Neural cell (in vitro differentiated cells): Measurements from ENCODE around the gene MTHFD1L. TPM values are rescaled to one million over a fixed set of nuclear protein-coding genes. Genes with fewer than 3 reads are reported as not detected.
"Not testable (repeated sequence)": the region's sequence is repeated elsewhere in the genome, so short reads cannot be mapped to it uniquely, and the experiment has no call there.

Experiments used
- H2AFZ ChIP-seq: fragments of 200-600, 300-800 bp; sonication (generic), shearing (Covaris generic); 2 replicates; pipeline ENCODE4 v1.6.0; 2014; ENCODE audit warnings: low read depth, mild to moderate bottlenecking, antibody characterized with exemption, low read length, moderate library complexity
- H3F3A ChIP-seq: fragments of 200-600 bp; shearing (Covaris generic); 2 replicates; pipeline ENCODE4 v1.6.1; 2016; ENCODE audit warnings: mild to moderate bottlenecking, moderate library complexity, mixed read lengths, antibody characterized with exemption, low read length; ENCODE audit not compliant: insufficient read depth, poor library complexity, severe bottlenecking
- H3K27ac ChIP-seq: fragments of 200-600, 300-800 bp; sonication (generic), shearing (Covaris generic); 2 replicates; pipeline ENCODE4 v1.5.1; 2014; ENCODE audit warnings: mild to moderate bottlenecking, low read length, moderate library complexity
- H3K27me3 ChIP-seq: fragments of 300-800, 200-600 bp; sonication (generic), shearing (Covaris generic); 2 replicates; pipeline ENCODE4 v1.6.0; 2014; ENCODE audit warnings: mild to moderate bottlenecking, low read depth, low read length, moderate library complexity; ENCODE audit not compliant: insufficient read depth
- H3K36me3 ChIP-seq: fragments of 300-800, 200-600 bp; sonication (generic), shearing (Covaris generic); 2 replicates; pipeline ENCODE4 v1.5.1; 2014; ENCODE audit warnings: mild to moderate bottlenecking, antibody characterized with exemption, low read length, moderate library complexity; ENCODE audit not compliant: insufficient read depth
- H3K4me2 ChIP-seq: fragments of 300-800, 200-600 bp; sonication (generic), shearing (Covaris generic); 2 replicates; pipeline ENCODE4 v1.6.0; 2014; ENCODE audit warnings: mild to moderate bottlenecking, low read length
- H3K4me3 ChIP-seq: fragments of 300-800, 200-600 bp; sonication (generic), shearing (Covaris generic); 2 replicates; pipeline ENCODE4 v1.5.1; 2014; ENCODE audit warnings: mild to moderate bottlenecking, low read length, moderate library complexity
- H3K79me2 ChIP-seq: fragments of 200-600 bp; shearing (Covaris generic); replicated peaks from 2 replicates; pipeline ENCODE4 v1.6.0; 2014; ENCODE audit warnings: mild to moderate bottlenecking, low read length, moderate library complexity; ENCODE audit not compliant: insufficient read depth
- H3K9ac ChIP-seq: fragments of 300-800, 200-600 bp; sonication (generic), shearing (Covaris generic); 2 replicates; pipeline ENCODE4 v1.6.1; 2016; ENCODE audit warnings: mild to moderate bottlenecking, low read length, mixed read lengths
- H3K9me2 ChIP-seq: fragments of 200-600 bp; shearing (Covaris generic); 2 replicates; pipeline ENCODE4 v1.6.1; 2016; ENCODE audit warnings: mild to moderate bottlenecking, low read length, mixed read lengths; ENCODE audit not compliant: insufficient read depth
- H3K9me3 ChIP-seq: fragments of 200-600, 300-800 bp; sonication (generic), shearing (Covaris generic); 2 replicates; pipeline ENCODE4 v1.6.1; 2016; ENCODE audit warnings: mild to moderate bottlenecking, mixed run types, low read length, moderate library complexity, mixed read lengths
- H4K20me1 ChIP-seq: fragments of 200-600 bp; shearing (Covaris generic); 2 replicates; pipeline ENCODE4 v1.6.1; 2016; ENCODE audit warnings: mild to moderate bottlenecking, mixed run types; ENCODE audit not compliant: insufficient read depth
- EP300 ChIP-seq: fragments of 450-650 bp; conservative IDR thresholded peaks from 2 replicates; pipeline ENCODE4 v1.6.1; 2014; ENCODE audit warnings: antibody characterized with exemption, mild to moderate bottlenecking, moderate library complexity; ENCODE audit not compliant: poor library complexity, severe bottlenecking
- EZH2 ChIP-seq: fragments of 200-600, 300-800 bp; shearing (Covaris generic), sonication (generic); IDR thresholded peaks from 2 replicates; pipeline ENCODE4 v1.6.1; 2014; ENCODE audit warnings: antibody characterized with exemption, low read length, borderline replicate concordance, mild to moderate bottlenecking; ENCODE audit not compliant: insufficient read depth, poor library complexity, severe bottlenecking
- MXI1 ChIP-seq: fragments of 450-650 bp; conservative IDR thresholded peaks from 2 replicates; pipeline ENCODE4 v1.6.1; 2014; ENCODE audit warnings: antibody characterized with exemption, mild to moderate bottlenecking; ENCODE audit not compliant: poor library complexity, severe bottlenecking
- POLR2AphosphoS5 ChIP-seq: IDR thresholded peaks from 2 replicates; pipeline ENCODE4 v1.6.1; 2012
- RAD21 ChIP-seq: fragments of 450-650 bp; conservative IDR thresholded peaks from 2 replicates; pipeline ENCODE4 v1.6.1; 2014; ENCODE audit warnings: antibody characterized with exemption, mild to moderate bottlenecking, moderate library complexity
- REST ChIP-seq: IDR thresholded peaks from 2 replicates; pipeline ENCODE4 v1.6.1; 2012; ENCODE audit warnings: borderline replicate concordance
- SMC3 ChIP-seq: fragments of 450-650 bp; conservative IDR thresholded peaks from 2 replicates; pipeline ENCODE4 v1.6.1; 2014; ENCODE audit warnings: antibody characterized with exemption, mild to moderate bottlenecking, moderate library complexity; ENCODE audit not compliant: poor library complexity
- TAF1 ChIP-seq: IDR thresholded peaks from 2 replicates; pipeline ENCODE4 v1.6.1; 2012; ENCODE audit warnings: low read depth
- polyA plus RNA-seq: library from polyadenylated mRNA; depleted of rRNA; stranded (reverse); fragments of >200 nt; gene quantifications from 2 replicates; pipeline ENCODE4 v1.2.3, GENCODE V29; 2014
- TF ChIP-seq, protein P1 (sequence below): fragments of 450-650 bp; IDR thresholded peaks from 2 replicates; pipeline ENCODE4 v1.5.1; 2014; ENCODE audit warnings: antibody characterized with exemption, mild to moderate bottlenecking, moderate library complexity; ENCODE audit not compliant: poor library complexity, severe bottlenecking

The MTHFD1L gene
- polyA plus RNA-seq, 1 donor from 2014 or later: 6.3 TPM

DNA sequence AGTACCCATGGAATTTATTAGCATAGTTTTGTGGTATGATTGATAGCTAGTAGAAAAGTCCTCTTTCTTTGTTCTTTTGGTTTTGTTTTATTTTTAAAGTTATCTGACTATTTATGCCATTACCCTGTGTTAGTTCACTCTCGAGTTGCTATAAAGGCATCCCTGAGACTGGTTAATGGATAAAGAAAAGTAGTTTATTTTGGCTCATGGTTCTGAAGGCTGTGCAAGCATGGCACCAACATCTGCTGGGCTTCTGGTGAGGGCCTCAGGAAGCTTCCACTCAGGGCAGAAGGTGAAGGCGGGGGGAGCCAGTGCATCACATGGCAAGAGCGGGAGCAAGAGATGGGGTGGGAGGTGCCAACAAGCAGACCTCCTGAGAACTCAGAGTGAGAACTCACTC lies 166.5 kb downstream of the MTHFD1L start:
- H3K9me3 ChIP-seq: no peaks in the 10 kb centered on the region
- no peak overlapping the region for H2AFZ ChIP-seq
- no peaks in the 10 kb centered on the region for H3K27me3 ChIP-seq
- TF ChIP-seq, protein P1, sequence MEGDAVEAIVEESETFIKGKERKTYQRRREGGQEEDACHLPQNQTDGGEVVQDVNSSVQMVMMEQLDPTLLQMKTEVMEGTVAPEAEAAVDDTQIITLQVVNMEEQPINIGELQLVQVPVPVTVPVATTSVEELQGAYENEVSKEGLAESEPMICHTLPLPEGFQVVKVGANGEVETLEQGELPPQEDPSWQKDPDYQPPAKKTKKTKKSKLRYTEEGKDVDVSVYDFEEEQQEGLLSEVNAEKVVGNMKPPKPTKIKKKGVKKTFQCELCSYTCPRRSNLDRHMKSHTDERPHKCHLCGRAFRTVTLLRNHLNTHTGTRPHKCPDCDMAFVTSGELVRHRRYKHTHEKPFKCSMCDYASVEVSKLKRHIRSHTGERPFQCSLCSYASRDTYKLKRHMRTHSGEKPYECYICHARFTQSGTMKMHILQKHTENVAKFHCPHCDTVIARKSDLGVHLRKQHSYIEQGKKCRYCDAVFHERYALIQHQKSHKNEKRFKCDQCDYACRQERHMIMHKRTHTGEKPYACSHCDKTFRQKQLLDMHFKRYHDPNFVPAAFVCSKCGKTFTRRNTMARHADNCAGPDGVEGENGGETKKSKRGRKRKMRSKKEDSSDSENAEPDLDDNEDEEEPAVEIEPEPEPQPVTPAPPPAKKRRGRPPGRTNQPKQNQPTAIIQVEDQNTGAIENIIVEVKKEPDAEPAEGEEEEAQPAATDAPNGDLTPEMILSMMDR: no peak
- TF ChIP-seq MXI1: no peak
- no peak for TF ChIP-seq RAD21
- TF ChIP-seq REST: no peak
- TF ChIP-seq TAF1: no peak
- no peak for TF ChIP-seq SMC3
- no peak for TF ChIP-seq EZH2
- no peak for TF ChIP-seq POLR2AphosphoS5
- no peak for TF ChIP-seq EP300
- no peaks in the 10 kb centered on the region for H3K9me2 ChIP-seq
- no peak overlapping the region for H3K4me2 ChIP-seq
- H3F3A ChIP-seq: no peaks in the 10 kb centered on the region
- H4K20me1 ChIP-seq: no peaks in the 10 kb centered on the region
- H3K27ac ChIP-seq: no peak overlapping the region
- H3K9ac ChIP-seq: no peak overlapping the region
- H3K4me3 ChIP-seq: no peak overlapping the region
- H3K36me3 ChIP-seq: no peaks in the 10 kb centered on the region
- H3K79me2 ChIP-seq: no peaks in the 10 kb centered on the region

DNA sequence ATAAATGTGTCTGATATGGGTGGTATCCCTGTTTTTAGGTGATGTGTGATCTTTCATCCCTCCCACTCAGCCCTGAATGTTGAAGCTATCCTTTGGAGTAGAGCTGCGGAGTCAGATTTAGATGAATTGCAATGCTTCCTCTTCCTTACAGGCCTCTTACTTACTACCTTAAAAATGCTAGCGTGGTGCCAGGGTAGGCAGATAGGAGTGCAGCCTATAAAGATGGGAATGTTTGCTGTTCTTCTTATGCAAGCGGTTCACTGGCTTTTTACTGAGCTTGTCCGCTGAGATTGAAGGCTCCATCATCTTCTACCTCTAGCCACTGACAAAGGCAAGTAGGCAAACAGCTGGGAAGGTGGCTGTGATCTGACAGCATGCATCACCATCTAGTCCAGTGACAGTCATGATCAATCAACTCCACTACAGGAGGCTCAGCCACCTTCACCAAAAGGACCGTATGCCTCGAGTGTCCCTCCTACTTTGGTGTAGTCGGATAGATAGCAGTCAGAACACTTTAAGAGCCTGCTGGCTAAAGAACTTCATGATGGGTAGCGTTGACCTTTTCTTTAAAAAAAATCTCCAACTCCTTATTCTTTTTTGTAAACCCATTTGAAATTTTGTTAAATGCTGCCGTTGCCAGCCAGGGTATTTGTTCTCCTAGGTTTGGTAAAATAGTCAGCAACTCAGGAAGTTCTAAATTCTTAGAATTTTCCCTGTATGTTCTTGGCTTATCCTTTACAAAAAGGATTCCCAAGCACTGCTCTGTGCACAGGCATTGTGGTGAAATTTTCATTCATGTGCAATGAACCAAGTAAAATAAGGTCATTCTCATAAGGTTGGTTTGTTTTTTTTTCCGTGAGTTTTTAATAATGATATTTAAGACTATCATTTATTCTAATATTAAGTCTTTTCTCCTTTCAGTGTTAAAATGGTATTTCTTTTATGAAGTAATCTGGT lies 169.6 kb downstream of the MTHFD1L start:
- Histone ChIP-seq H3K36me3 (no peaks in the 10 kb centered on the region), H3K27ac (no peak overlapping the region), H3K4me3 (no peak overlapping the region), H3K27me3 (no peaks in the 10 kb centered on the region), H4K20me1 (no peaks in the 10 kb centered on the region), H3K9me2 (no peaks in the 10 kb centered on the region), H3F3A (no peaks in the 10 kb centered on the region), H3K4me2 (no peak overlapping the region), H3K9me3 (no peaks in the 10 kb centered on the region), H3K79me2 (no peaks in the 10 kb centered on the region), H2AFZ (no peak overlapping the region), H3K9ac (no peak overlapping the region)
- TF ChIP-seq REST (no peak), SMC3 (no peak), TAF1 (no peak), RAD21 (no peak), POLR2AphosphoS5 (no peak), MXI1 (no peak), EZH2 (no peak), EP300 (no peak)
- TF ChIP-seq, protein P1: no peak

DNA sequence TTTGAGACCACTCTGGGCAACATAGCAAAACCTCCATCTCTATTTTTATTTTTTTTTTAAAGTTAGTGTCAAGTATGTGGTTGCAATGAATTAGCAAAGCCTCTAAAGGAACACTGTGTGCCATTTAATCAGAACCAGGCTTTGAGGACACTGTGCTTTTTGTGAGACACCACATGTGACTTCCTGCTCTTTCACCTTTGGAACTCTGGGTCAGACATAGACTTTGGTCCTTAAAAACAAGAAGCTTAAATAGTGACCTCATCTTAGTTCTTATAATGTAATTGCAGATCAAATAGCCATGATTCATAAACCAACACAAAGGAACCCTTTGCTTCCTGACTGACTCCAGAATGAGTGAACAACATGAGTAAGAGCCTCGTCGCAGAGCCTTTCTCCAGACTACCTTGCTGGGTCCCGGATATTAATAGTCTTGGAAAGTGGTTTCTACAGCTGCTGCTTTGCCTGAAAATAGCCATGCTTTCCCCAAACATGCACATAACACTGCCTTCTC lies 170.8 kb downstream of the MTHFD1L start:
- H3K9ac ChIP-seq, H3K27ac ChIP-seq, H2AFZ ChIP-seq, H3F3A ChIP-seq, H3K36me3 ChIP-seq, H3K27me3 ChIP-seq, H3K9me3 ChIP-seq, H3K4me2 ChIP-seq, H3K9me2 ChIP-seq, H4K20me1 ChIP-seq, H3K79me2 ChIP-seq, H3K4me3 ChIP-seq: not testable (repeated sequence)
